Neural progenitor cell (in vitro differentiated cells): ENCODE measurements around the gene SYT1.

Source experiments
- EZH2 ChIP-seq: fragments of 200-600 bp; sonication (generic); IDR thresholded peaks from 2 replicates; pipeline ENCODE4 v1.6.1; 2017; ENCODE audit warnings: antibody characterized with exemption, mild to moderate bottlenecking, moderate library complexity
- EZH2phosphoT487 ChIP-seq: fragments of 200-600 bp; sonication (generic); IDR thresholded peaks from 2 replicates; pipeline ENCODE4 v1.6.1; 2017; ENCODE audit warnings: antibody characterized with exemption
- TF ChIP-seq, protein P1 (sequence below): fragments of 200-600 bp; sonication (generic); IDR thresholded peaks from 2 replicates; pipeline ENCODE4 v1.5.1; 2017; ENCODE audit warnings: antibody characterized with exemption, mild to moderate bottlenecking

- no peak for TF ChIP-seq EZH2
- no peak for TF ChIP-seq EZH2phosphoT487
- TF ChIP-seq, protein P1, sequence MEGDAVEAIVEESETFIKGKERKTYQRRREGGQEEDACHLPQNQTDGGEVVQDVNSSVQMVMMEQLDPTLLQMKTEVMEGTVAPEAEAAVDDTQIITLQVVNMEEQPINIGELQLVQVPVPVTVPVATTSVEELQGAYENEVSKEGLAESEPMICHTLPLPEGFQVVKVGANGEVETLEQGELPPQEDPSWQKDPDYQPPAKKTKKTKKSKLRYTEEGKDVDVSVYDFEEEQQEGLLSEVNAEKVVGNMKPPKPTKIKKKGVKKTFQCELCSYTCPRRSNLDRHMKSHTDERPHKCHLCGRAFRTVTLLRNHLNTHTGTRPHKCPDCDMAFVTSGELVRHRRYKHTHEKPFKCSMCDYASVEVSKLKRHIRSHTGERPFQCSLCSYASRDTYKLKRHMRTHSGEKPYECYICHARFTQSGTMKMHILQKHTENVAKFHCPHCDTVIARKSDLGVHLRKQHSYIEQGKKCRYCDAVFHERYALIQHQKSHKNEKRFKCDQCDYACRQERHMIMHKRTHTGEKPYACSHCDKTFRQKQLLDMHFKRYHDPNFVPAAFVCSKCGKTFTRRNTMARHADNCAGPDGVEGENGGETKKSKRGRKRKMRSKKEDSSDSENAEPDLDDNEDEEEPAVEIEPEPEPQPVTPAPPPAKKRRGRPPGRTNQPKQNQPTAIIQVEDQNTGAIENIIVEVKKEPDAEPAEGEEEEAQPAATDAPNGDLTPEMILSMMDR = no peak
Measured at GRCh38 chr12:79008591-79008990, 144.0 kb downstream of the SYT1 start.
